Kidney (tissue), 14 donors: Measurements from ENCODE around the gene RNF38. TPM values are rescaled to one million over a fixed set of nuclear protein-coding genes. Genes with fewer than 3 reads are reported as not detected.
A peak's percentile ranks its signal among the peaks of the same experiment; 100 is the strongest.
"Not testable (repeated sequence)": the region's sequence is repeated elsewhere in the genome, so short reads cannot be mapped to it uniquely, and the experiment has no call there.

Experiments used
- DNase-seq, 5 donors: peaks; one replicate each; pipeline ENCODE4 v3.0.0-alpha.2; 2013 to 2020
- FAIRE-seq: peaks from 2 replicates; lab custom pipeline; 2012; peaks lifted over from hg19 to GRCh38; lab: Jason Lieb, UNC
- H3K27ac ChIP-seq, 2 donors: one replicate each; pipeline ENCODE4 v1.7.0; 2013; ENCODE audit warnings: low read depth in 2 of 2, low read length in 2 of 2, inconsistent platforms in 1 of 2
- H3K27me3 ChIP-seq: one replicate; pipeline ENCODE4 v1.7.1; 2013; ENCODE audit warnings: low read length, inconsistent platforms; ENCODE audit not compliant: control insufficient read depth, insufficient read depth
- H3K36me3 ChIP-seq, 3 donors: one replicate each; pipeline versions ENCODE4 v1.7.0 to v1.7.1; 2013; ENCODE audit warnings: low read length in 3 of 3, control low read depth in 1 of 3, inconsistent platforms in 1 of 3; ENCODE audit not compliant: insufficient read depth in 3 of 3, control insufficient read depth in 2 of 3
- H3K4me1 ChIP-seq, 3 donors: one replicate each; pipeline versions ENCODE4 v1.7.0 to v1.7.1; 2013; ENCODE audit warnings: low read length in 3 of 3, inconsistent platforms in 1 of 3, low read depth in 1 of 3; ENCODE audit not compliant: control insufficient read depth in 2 of 3, insufficient read depth in 2 of 3
- H3K4me3 ChIP-seq, 3 donors: one replicate each; pipeline versions ENCODE4 v1.7.0 to v1.8.1; 2013; ENCODE audit warnings: low read length in 3 of 3, control low read depth in 1 of 3, inconsistent platforms in 1 of 3
- H3K9ac ChIP-seq, 3 donors: one replicate each; pipeline versions ENCODE4 v1.7.0 to v1.7.1; 2013; ENCODE audit warnings: low read length in 3 of 3, control low read depth in 1 of 3, inconsistent platforms in 1 of 3
- H3K9me3 ChIP-seq, 3 donors: one replicate each; pipeline versions ENCODE4 v1.7.0 to v1.7.1; 2013; ENCODE audit warnings: low read length in 3 of 3, control low read depth in 1 of 3, inconsistent platforms in 1 of 3; ENCODE audit not compliant: control insufficient read depth in 2 of 3, insufficient read depth in 1 of 3
- CTCF ChIP-seq: IDR thresholded peaks from 3 replicates; pipeline ENCODE4 v1.5.1; 2012; ENCODE audit warnings: mild to moderate bottlenecking, moderate library complexity, borderline replicate concordance; ENCODE audit not compliant: insufficient read depth; ENCODE audit errors: extremely low read depth
- intact Hi-C: fragments of 100-400 bp; cut with DNase I; formaldehyde crosslinking; loops from one replicate; pipeline ENCODE4 v1.11.1; 2022
- polyA plus RNA-seq: library from polyadenylated mRNA; stranded (reverse); fragments of 350-450 nt; fragmentation: Illumina TruSeq; extraction: RNeasy Lipid Tissue Mini Kit (QIAGEN cat#74804); gene quantifications from one replicate; pipeline ENCODE4 v1.2.3, GENCODE V29; 2014; ENCODE audit warnings: low read depth, low replicate concordance; ENCODE audit not compliant: insufficient read depth
- total RNA-seq: library from RNA; stranded (reverse); fragmentation: NEBNext Ultra II Directional; extraction: Animal tissue kit (Norgen Biotek cat#: 25700); gene quantifications from one replicate; pipeline ENCODE4 v1.2.1, GENCODE V29; 2021
- donor health status: control.
- donor health status: control.
- donor health status: control.
- donor health status: control.
- donor health status: control.
- donor health status: DM: yes; HTN: yes; CAD: no.
- donor health status: Normal renal cell carcinoma (clear cell type).

RNF38 gene
- total and polyA plus RNA-seq, 2 donors from 2014 or later, result 10.7 to 48.3 TPM

GRCh38 chr9:36315283-36315682 is 84.8 kb downstream of the RNF38 start:
- H3K9me3 ChIP-seq, result no peaks in the 10 kb centered on the region
- no peak overlapping the region for H3K9ac ChIP-seq
- H3K36me3 ChIP-seq, result no peaks in the 10 kb centered on the region
- intact Hi-C loops, result no loop called here
- H3K4me1 ChIP-seq, result peaks cover 0 to 16% (median 13%) of the 10 kb centered on the region in 3 donors
- H3K27me3 ChIP-seq, result no peaks in the 10 kb centered on the region
- no peak for TF ChIP-seq CTCF
- no peak overlapping the region for H3K4me3 ChIP-seq
- FAIRE-seq, result no peak
- H3K27ac ChIP-seq, result peak overlapping the region in 1 of 2 donors; percentile 25
- no peak for DNase-seq

GRCh38 chr9:36314740-36315139 is 85.3 kb downstream of the RNF38 start:
- H3K9me3 ChIP-seq, result no peaks in the 10 kb centered on the region
- DNase-seq (no peak), FAIRE-seq (no peak)
- H3K9ac ChIP-seq, result no peak overlapping the region
- H3K27me3 ChIP-seq, result no peaks in the 10 kb centered on the region
- no peak overlapping the region for H3K4me3 ChIP-seq
- H3K36me3 ChIP-seq, result no peaks in the 10 kb centered on the region
- TF ChIP-seq CTCF, result no peak
- H3K4me1 ChIP-seq, result peaks cover 0 to 14% (median 9%) of the 10 kb centered on the region in 3 donors
- intact Hi-C loops, result no loop called here
- H3K27ac ChIP-seq, result no peak overlapping the region

- H3K36me3 ChIP-seq, result no peaks in the 10 kb centered on the region
- no peak overlapping the region for H3K27ac ChIP-seq
- intact Hi-C loops, result no loop called here
- DNase-seq (no peak), FAIRE-seq (no peak)
- TF ChIP-seq CTCF, result no peak
- no peaks in the 10 kb centered on the region for H3K27me3 ChIP-seq
- no peaks in the 10 kb centered on the region for H3K4me1 ChIP-seq
- H3K9me3 ChIP-seq, result no peaks in the 10 kb centered on the region
- H3K9ac ChIP-seq, result no peak overlapping the region
- no peak overlapping the region for H3K4me3 ChIP-seq
Measured at GRCh38 chr9:36306471-36307306, 93.4 kb downstream of the RNF38 start.

- intact Hi-C loops, result not testable (repeated sequence)
Measured at GRCh38 chr9:36304366-36304765, 95.7 kb downstream of the RNF38 start.

More at GRCh38 chr9:36304366-36304765, 95.7 kb downstream of the RNF38 start:
- H3K9me3 ChIP-seq, H3K4me3 ChIP-seq, H3K27me3 ChIP-seq, H3K4me1 ChIP-seq, H3K27ac ChIP-seq, FAIRE-seq, DNase-seq, H3K9ac ChIP-seq, H3K36me3 ChIP-seq: not testable (repeated sequence)
